AML-193 (cell line): ENCODE data around the gene PHKB.
A peak's percentile ranks its signal among the peaks of the same experiment; 100 is the strongest.
"Not testable (repeated sequence)": the region's sequence is repeated elsewhere in the genome, so short reads cannot be mapped to it uniquely, and the experiment has no call there.

Experiments used
- DNase-seq, 2 experiments: peaks; one replicate each; lab custom pipeline; 2025; lab: John Stamatoyannopoulos, UW

Gene PHKB

GRCh38 chr16:47470211-47470610 is 9.1 kb downstream of the PHKB start:
- no peak for DNase-seq

- no peak for DNase-seq
Measured at GRCh38 chr16:47470810-47471209, 9.7 kb downstream of the PHKB start.

- not testable (repeated sequence) for DNase-seq
Measured at GRCh38 chr16:47473004-47473403, 11.9 kb downstream of the PHKB start.

GRCh38 chr16:47473792-47474191 is 12.7 kb downstream of the PHKB start:
- no peak for DNase-seq

GRCh38 chr16:47475786-47476185 is 14.7 kb downstream of the PHKB start:
- no peak for DNase-seq

GRCh38 chr16:47476654-47477345 is 15.7 kb downstream of the PHKB start:
- no peak for DNase-seq

GRCh38 chr16:47477679-47478078 is 16.5 kb downstream of the PHKB start:
- DNase-seq = no peak

GRCh38 chr16:47480410-47480809 is 19.3 kb downstream of the PHKB start:
- no peak for DNase-seq

- DNase-seq = no peak
Measured at GRCh38 chr16:47481698-47482374, 20.7 kb downstream of the PHKB start.

- no peak for DNase-seq
Measured at GRCh38 chr16:47483616-47484015, 22.5 kb downstream of the PHKB start.

GRCh38 chr16:47486856-47487255 is 25.7 kb downstream of the PHKB start:
- no peak for DNase-seq

GRCh38 chr16:47488051-47488450 is 26.9 kb downstream of the PHKB start:
- no peak for DNase-seq

GRCh38 chr16:47490471-47490870 is 29.3 kb downstream of the PHKB start:
- DNase-seq = no peak

GRCh38 chr16:47492036-47492427 is 30.9 kb downstream of the PHKB start:
- DNase-seq = no peak

- peak; percentile 46 to 48 for DNase-seq
Measured at GRCh38 chr16:47492428-47493377, 31.6 kb downstream of the PHKB start.

- DNase-seq = peak; percentile 23 to 28
Measured at GRCh38 chr16:47493381-47494337, 32.5 kb downstream of the PHKB start.

- DNase-seq = no peak
Measured at GRCh38 chr16:47499080-47499699, 38.1 kb downstream of the PHKB start.

GRCh38 chr16:47499700-47500264 is 38.7 kb downstream of the PHKB start:
- DNase-seq = no peak

GRCh38 chr16:47503936-47504335 is 42.8 kb downstream of the PHKB start:
- no peak for DNase-seq

- DNase-seq = no peak
Measured at GRCh38 chr16:47504599-47504998, 43.5 kb downstream of the PHKB start.

GRCh38 chr16:47506800-47507199 is 45.7 kb downstream of the PHKB start:
- no peak for DNase-seq
